ENCODE measurements around the gene SNED1. TPM values are rescaled to one million over a fixed set of nuclear protein-coding genes. Genes with fewer than 3 reads are reported as not detected.

The SNED1 gene
- total and polyA plus RNA-seq, 9 of the 15 experiments (the other 6 are each of a cell fraction or from before 2014, with no cell fraction given) = 0.03 to 0.07 (median 0.05) TPM; not detected in 5

DNA sequence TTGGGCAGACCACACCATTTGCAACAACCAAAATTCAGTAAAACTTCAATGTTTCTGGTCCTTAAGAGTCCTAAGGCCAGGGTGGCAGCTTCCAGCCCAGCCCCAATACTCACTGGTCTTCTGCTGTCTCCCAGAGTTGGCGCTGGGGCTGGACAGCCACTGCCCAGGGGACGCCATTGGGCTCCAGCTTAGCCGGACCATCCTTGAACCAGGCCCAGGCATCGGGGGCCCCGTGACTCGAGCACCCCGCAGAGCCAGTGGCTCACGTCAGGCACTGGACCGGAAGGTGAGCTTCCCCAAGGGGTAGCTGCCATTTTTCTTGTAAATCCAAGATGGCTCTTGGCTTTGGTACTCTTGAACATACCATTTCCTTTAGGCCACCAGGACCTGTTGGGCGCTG, 21.8 kb downstream of the SNED1 start:
- H3K4me1 ChIP-seq (replicated peaks in 1 of 2; ENCODE audit: control insufficient read depth in 2 of 2, insufficient read depth in 2 of 2, low read length in 2 of 2) = no peaks in the 10 kb centered on the region; a peak in 1 of 5 replicates
- FAIRE-seq (no peak), DNase-seq (ENCODE audit: extremely low read depth in 1 of 4, low spot score in 3 of 4) (no peak), ATAC-seq (no peak)
- ChIA-PET POLR2A (interaction anchor here (0.5 kb wide), 1 partner anchor 22 kb away, joined by 3 read pairs; the partner anchor contains the start of gene SNED1), CTCF (ENCODE audit: low intra/inter-chr PET ratio) (no interaction called here)
- no peaks in the 10 kb centered on the region for H3K9me1 ChIP-seq (ENCODE audit: control insufficient read depth, insufficient read depth, low read length)
- H3K4me2 ChIP-seq (ENCODE audit: insufficient read depth, low read length) = no peak overlapping the region
- WGBS (ENCODE audit: insufficient coverage, low coverage, missing lambda C conversion rate) = 4% methylated on average over 10 of the region's 10 CpGs
- no peaks in the 10 kb centered on the region; the same call in 1 of the 2 replicates for H3K9me3 ChIP-seq (replicated peaks; ENCODE audit: control insufficient read depth, insufficient read depth, low read depth, low read length)
- in situ Hi-C loops (cut with MboI) = no loop called here
- intact Hi-C loops (cut with micrococcal nuclease) = no loop called here
- no peak overlapping the region for H3K4me3 ChIP-seq
- H3K79me2 ChIP-seq (ENCODE audit: control insufficient read depth, insufficient read depth, low read length) = no peaks in the 10 kb centered on the region
- H2AFZ ChIP-seq (ENCODE audit: low read depth, low read length) = no peak overlapping the region
- H3K27me3 ChIP-seq (ENCODE audit: control insufficient read depth in 2 of 2, insufficient read depth in 2 of 2, low read length in 2 of 2) = peaks cover 0 to 22% of the 10 kb centered on the region in 2 experiments; a peak in 3 of 5 replicates
- no peaks in the 10 kb centered on the region for H3K36me3 ChIP-seq (ENCODE audit: control insufficient read depth, insufficient read depth, low read length)
- H3K9ac ChIP-seq (ENCODE audit: insufficient read depth in 1 of 2, low read depth in 2 of 2, low read length in 2 of 2) = no peak overlapping the region
- no peak for TF ChIP-seq CBX8 (IDR thresholded peaks at IDR 0.05; ENCODE audit: borderline replicate concordance, extremely low read depth, low read depth, low read length, poor library complexity, severe bottlenecking)
- TF ChIP-seq POLR2AphosphoS2 (IDR thresholded peaks at IDR 0.05; ENCODE audit: low read length) = no peak
- no peak for TF ChIP-seq TGIF2 (CRISPR knock-in tag; IDR thresholded peaks at IDR 0.05)
- no peak for TF ChIP-seq MTA2 (IDR thresholded peaks at IDR 0.05; ENCODE audit: low read depth)
- no peak for TF ChIP-seq ZNF785 (CRISPR knock-in tag; IDR thresholded peaks at IDR 0.05)
- TF ChIP-seq, protein P1, sequence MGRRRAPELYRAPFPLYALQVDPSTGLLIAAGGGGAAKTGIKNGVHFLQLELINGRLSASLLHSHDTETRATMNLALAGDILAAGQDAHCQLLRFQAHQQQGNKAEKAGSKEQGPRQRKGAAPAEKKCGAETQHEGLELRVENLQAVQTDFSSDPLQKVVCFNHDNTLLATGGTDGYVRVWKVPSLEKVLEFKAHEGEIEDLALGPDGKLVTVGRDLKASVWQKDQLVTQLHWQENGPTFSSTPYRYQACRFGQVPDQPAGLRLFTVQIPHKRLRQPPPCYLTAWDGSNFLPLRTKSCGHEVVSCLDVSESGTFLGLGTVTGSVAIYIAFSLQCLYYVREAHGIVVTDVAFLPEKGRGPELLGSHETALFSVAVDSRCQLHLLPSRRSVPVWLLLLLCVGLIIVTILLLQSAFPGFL (CRISPR knock-in tag; IDR thresholded peaks at IDR 0.05) = no peak
- TF ChIP-seq ZNF282 (CRISPR knock-in tag; IDR thresholded peaks at IDR 0.05) = no peak
- no peak for TF ChIP-seq HMG20B (CRISPR knock-in tag; IDR thresholded peaks at IDR 0.05)
- TF ChIP-seq ZNF79 (CRISPR knock-in tag; IDR thresholded peaks at IDR 0.05; ENCODE audit: low read depth) = no peak
- no peak for TF ChIP-seq SMAD3 (CRISPR knock-in tag; conservative IDR thresholded peaks at IDR 0.05)
- no peak for TF ChIP-seq EP300 (IDR thresholded peaks at IDR 0.05; ENCODE audit: low read length)
- TF ChIP-seq CCNT2 (IDR thresholded peaks at IDR 0.05; ENCODE audit: borderline replicate concordance, extremely low read depth, insufficient read length, low read depth, low read length) = no peak
- TF ChIP-seq ZNF551 (CRISPR knock-in tag; IDR thresholded peaks at IDR 0.05) = no peak
- H4K20me1 ChIP-seq (replicated peaks; ENCODE audit: control insufficient read depth, insufficient read depth, low read length) = no peaks in the 10 kb centered on the region
- BruUV-seq (replicated peaks) = no TSS peak
- no peak overlapping the region for H3K27ac ChIP-seq (ENCODE audit: extremely low read depth, low read depth, low read length)
